GM21360 (cell line): ENCODE results near the gene PIK3AP1.

Experiments
- ATAC-seq: cut with Tn5 transposase; IDR thresholded peaks from one replicate; pipeline ENCODE4 v1.9.1; 2021; ENCODE audit warnings: mild to moderate bottlenecking, moderate library complexity; ENCODE audit not compliant: unreplicated experiment

Gene PIK3AP1

GRCh38 chr10:96614515-96614914, 105.8 kb downstream of the PIK3AP1 start:
- ATAC-seq, result no peak

- ATAC-seq, result no peak
Observed at GRCh38 chr10:96613576-96613975, 106.7 kb downstream of the PIK3AP1 start.

GRCh38 chr10:96612055-96612830, 108.1 kb downstream of the PIK3AP1 start:
- ATAC-seq, result no peak

DNA sequence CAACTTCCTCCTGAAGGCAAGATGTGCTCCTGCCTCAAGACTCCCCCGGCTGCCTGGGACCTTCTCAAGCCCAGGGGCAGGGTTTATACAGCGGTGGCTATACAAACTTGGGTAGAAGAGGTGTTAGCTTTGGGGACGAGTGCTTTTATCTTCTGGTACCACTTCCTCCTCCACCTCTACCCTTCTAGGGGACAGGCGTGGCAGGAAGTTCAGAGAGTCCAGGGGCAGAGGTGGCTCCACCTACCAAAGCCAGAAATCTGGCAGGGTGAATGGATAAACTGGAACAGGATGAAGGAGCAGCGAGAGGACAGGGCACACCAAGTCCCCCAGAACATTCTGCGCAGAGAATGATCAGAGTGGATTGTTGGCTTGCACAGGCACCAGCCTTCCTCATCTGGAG, 109.5 kb downstream of the PIK3AP1 start:
- no peak for ATAC-seq

GRCh38 chr10:96609510-96609909, 110.8 kb downstream of the PIK3AP1 start:
- no peak for ATAC-seq

GRCh38 chr10:96608805-96609204, 111.5 kb downstream of the PIK3AP1 start:
- no peak for ATAC-seq

GRCh38 chr10:96608262-96608661, 112.1 kb downstream of the PIK3AP1 start:
- ATAC-seq, result no peak

- ATAC-seq, result no peak
Observed at GRCh38 chr10:96606946-96607345, 113.4 kb downstream of the PIK3AP1 start.

GRCh38 chr10:96606216-96606615, 114.1 kb downstream of the PIK3AP1 start:
- no peak for ATAC-seq

GRCh38 chr10:96600337-96600736, 120.0 kb downstream of the PIK3AP1 start:
- ATAC-seq, result no peak

GRCh38 chr10:96598846-96599245, 121.5 kb downstream of the PIK3AP1 start:
- no peak for ATAC-seq

- no peak for ATAC-seq
Observed at GRCh38 chr10:96596422-96597407, 123.6 kb downstream of the PIK3AP1 start.

DNA sequence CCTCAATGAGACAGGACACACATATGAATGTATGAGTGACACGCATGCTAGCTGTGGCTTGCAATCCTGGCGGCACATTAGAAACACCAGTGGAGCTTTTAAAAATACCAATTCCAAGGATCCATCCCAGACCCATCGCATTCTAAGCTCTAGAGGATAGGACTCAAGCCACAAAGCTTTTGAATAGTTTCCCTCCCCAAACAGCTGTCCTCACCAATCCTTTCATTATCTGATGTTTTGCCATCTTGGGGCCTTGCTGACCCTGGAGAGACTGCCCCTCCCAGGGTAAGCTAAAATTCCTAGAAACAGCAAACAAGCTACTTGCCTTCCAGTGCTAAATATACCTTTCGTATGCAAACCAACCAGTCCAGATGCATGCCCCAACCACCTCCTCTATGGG, 124.6 kb downstream of the PIK3AP1 start:
- ATAC-seq, result no peak

- ATAC-seq, result no peak
Observed at GRCh38 chr10:96591946-96592345, 128.4 kb downstream of the PIK3AP1 start.

DNA sequence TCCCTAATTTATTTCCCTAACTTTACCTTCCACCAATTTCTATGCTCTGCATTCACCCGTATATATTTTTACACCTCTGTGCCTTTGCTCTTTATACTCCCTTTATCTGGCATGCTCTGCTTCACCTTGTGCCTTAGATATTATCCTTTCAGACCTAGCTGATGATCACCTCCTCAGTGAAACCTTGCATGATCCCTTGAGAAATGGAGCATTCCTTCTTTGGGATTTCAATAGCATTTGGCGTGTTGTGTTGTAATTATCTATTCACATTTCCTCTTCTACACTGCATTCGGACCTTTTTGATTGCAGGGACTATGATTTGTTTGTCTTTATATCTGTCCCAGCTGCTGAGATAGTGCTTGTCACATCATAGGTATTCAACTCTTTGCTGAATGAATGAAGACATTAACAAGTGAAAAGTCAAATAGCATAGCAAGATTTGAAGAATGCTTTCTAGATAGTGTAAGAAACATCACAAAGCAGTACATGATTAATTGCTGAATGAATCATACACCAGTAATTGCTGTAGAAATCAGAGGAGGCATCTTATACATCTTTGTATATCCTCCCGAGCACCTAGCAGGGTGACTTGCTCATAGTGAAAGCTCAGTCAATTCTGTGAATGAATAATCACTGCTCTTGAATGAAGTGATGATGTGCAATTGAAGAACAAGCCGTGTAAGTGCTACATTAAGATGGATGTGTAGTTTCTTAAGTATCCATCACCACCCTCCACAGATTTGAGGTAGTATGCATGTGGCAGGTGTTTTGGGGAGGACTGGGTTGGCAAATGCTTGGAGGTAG, 131.5 kb downstream of the PIK3AP1 start:
- ATAC-seq, result peak; percentile 30

GRCh38 chr10:96588060-96588554, 132.2 kb downstream of the PIK3AP1 start:
- no peak for ATAC-seq

- ATAC-seq, result no peak
Observed at GRCh38 chr10:96587264-96588059, 132.9 kb downstream of the PIK3AP1 start.

DNA sequence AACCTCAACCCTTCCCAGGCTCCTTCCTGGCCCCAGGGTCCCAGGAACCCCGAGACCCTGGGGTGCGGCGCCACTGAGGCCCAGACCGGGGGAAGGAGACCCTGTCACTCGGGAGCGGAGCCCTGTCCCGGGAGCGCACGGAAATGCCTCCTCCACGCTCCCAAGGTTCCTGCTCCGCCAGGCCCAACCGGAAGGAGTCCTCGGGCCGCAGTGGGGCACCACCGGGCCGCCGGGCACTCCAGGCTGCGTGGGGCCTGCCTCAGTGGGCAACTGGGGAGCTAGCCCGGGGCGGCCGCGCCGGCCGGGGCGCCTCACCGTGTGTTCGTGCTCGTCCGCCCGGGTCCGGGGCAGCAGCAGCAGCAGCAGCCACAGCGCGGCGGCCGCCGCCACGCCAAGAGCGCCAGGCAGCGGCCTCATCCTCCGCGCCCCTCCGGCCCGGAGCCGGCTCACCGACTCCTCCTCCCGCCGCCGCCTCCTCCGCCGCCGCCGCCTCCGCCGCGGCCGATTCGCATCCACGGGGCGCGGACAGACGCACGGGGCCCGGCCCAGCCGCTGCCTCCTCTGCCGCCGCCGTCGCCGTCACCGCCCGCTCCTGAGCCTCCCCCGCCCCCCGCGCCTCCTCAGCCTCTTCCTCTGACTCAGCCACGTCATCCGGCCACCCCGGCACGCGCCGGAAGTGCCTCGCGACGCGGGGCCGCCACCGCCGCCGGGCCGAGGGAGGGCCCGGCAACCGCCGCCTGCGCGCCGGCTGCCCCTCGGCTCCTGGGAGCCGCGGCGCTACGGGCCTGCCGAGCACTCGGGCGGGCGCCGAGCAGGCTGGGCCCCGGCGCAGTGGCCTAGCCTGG, 133.7 kb downstream of the PIK3AP1 start, which contains the start of gene TM9SF3:
Gene TM9SF3 (minus strand): TSS at position 594 of the 845 bp plus-strand sequence. CDS start 177 bp downstream, at position 417.
- peak; percentile 74 for ATAC-seq
